ENCODE data around the gene MASP1.
"Not testable (repeated sequence)": the region's sequence is repeated elsewhere in the genome, so short reads cannot be mapped to it uniquely, and the experiment has no call there.

The MASP1 gene

DNA sequence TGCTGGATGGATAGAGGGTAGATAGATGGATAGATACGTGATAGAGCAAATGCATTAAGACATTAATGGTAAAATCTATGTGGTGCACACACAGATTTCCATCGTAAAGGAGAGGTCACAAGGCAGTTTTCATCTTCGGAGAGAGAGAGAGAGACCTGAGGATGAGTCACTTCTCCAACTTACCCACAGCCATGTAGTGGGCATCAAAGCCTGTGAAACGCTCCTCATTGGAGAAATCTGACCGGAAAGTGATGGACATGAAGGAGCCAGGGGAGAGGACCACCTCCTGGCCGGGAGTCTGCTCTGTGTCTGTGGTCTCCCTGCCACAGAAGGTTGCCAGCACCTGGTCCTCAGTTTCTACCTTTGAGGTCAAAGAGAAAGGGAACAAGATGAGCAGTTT is 29.2 kb downstream of the MASP1 start:
- DNase-seq: no peak

DNA sequence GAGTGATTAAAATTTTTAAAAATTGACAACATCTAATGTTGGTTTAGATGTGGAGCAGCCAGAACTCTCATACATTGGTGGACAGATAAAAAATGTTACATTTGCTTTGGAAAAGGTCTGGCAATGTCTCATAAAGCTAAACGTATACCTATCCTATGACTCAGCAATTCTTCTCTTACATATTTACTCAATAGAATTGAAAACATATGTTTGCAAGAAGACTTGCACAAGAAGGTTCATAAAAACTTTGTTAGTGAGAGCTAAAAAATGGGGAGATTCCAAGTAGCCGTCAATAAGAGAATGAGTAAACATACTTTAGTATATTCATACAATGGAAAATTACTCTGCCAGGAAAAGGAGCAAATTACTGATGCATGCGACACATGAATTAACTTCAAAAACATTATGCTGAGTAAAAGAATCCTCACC is 30.0 kb downstream of the MASP1 start:
- no peak for DNase-seq

DNA sequence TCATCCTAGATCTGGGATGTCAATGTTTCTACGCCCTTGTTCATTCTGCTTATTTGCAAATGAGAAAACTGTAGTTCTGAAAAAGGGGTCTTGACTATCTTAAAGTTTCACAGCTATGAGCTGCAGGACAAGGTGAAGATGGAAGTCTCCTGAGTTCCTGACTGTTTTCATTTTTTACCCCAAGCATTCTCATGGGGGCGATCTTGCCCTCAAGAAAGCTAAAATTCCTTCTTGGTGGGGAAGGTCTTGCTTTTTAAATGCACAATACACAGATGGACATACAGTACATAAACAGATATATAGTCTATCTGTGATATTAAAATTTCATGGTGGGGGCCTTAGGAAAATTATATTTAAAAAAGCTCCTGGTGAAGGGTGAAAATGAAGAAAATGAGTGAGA is 32.4 kb downstream of the MASP1 start:
- DNase-seq: no peak

DNA sequence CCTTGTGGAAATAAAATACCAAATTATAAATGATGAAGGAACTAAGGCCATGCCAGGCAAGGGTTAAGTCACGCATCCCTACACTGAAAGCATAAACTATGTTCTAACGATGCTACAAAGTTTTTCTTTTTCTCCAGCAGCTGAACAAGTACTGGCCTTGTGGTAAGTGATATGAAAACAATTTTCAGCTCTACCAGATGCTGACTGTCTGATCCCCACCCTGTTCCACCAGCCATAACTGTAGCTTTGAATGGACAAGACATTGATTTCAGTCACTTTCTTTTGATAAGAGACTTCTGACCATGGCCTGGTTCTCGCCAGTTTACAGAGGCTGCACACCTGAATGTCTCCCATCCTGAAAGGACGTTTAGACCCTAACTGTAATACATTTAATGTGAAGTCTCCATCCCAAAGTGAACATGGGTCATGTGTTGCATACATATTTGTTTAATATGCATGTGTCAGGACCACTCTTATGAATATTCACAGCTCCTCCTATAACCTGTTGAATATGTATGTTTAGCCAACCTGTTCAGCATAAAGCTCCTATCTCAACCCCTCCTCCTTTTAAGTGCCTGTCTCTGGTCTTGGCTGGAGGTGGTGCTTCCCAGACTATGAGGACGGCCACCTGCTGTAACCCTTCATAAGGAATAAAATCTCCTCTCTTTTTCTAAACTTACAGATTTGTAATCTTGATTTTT is 33.4 kb downstream of the MASP1 start:
- no peak for DNase-seq

DNA sequence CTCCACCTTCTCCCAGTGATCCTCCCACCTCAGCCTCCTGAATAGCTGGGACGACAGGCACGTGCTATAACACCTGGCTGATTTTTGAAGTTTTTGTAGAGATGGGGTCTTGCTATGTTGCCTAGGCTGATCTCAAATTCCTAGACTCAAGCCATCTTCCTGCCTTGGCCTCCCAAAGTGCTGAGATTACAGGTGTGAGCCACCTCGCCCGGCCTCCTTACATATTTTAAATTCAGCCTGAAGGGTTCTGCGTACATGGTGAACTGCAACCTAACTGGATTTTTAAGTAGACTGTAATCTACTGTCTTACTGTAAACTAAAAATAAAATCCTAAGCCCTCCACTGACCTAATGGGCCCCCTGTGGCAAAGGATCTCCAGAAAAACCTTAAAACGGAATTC is 34.1 kb downstream of the MASP1 start:
- DNase-seq: no peak

DNA sequence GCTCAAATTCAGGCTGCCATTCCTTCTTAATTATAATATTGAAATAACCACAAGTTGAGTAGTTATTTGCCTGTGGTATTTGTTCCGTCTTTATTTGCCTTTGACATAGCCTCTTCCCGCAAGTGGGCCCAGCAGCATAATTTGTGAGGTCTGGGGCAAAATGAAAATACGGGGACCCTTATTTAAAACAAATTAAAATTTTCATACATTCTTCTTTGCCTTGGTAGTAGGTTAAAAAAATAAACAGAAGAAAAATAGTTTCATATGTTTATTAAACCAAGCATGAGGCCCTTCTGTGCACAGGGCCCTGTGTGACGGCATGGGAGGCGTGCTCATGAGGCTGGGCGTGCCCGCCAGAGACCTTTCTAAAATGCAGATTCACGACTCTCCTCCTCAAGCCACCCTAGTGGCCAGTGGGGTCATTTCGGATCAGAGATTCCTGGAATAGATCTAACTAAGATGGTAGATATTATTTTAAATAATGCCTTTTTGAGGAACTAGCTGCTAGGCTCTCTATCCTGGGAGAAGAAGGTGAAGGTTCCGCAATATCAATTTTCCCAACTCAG is 35.4 kb downstream of the MASP1 start:
- DNase-seq: no peak

DNA sequence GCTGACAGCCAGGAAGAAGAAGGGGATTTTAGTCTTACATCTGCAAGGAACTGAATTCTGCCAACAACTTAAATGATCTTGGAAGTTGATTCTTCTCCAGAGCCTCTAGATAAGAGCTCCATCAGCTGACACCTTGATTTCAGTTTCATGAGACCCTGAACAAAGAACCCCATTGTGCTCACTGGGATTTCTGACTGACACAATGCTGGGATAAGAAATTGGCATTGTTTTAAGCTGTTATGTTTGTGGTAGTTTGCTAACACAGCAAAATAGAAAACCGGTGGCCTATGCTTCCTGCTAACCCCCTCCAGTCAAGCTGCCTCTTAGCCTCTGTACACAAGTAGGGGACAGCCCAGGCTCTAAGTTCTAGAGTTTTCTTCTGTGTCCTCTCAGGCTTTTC is 36.2 kb downstream of the MASP1 start:
- DNase-seq: no peak

DNA sequence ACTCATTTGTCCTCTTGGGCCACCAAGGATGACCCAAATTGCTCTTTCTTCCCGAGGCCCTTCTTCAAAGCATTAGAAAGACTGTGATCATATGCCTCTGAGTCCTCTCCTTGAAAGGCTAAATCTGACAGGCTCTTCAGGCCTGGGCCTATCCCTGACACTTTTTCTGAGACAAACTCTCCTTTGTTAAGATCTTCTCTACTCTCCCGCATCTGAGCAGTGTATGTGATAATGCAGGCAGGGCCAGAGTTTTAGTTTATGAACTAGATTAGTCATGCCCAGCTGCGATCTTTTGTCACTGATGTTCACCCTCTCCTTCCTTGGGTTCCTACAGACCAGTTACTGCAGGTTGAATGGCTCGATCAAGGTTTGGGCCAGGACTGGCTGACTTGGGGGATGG is 39.2 kb downstream of the MASP1 start:
- DNase-seq: no peak

DNA sequence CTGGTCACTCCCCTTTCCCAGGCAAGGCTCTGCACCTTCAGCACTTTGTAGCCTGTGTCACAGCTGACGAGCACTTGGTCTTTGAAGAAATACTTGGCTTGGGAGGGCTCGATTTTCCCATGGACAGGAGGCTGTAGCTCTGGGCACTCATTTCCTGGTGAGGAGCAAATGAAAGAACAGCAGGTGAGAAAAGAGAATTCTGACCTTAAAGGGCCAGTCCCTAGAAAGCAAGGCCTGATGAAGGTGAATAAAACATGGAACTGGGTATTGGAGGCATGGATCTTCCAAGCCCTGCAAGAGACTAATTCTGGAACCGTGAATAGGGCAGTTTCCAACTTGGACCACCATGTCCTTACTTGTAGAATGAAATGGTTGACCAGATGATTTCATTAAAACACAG is 39.9 kb downstream of the MASP1 start:
- no peak for DNase-seq

DNA sequence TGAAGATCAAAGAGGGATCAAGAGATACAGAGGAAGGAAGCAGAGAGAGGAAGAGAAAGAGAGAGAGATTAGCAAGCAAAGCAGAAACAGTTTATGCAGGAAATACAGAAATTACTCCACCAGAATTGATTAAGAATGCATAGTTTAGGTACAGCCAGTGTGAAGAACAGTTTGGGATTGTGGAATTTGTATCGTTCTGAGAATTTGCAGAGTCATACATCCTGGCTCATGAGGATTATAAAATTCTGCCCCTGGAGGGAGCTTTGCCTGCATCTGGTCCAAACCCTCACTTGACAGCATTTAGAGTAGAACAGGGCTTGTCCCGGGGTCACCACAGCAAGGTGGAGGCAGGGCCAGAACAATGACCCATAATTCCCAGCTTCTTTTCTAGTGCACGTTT is 44.1 kb downstream of the MASP1 start:
- no peak for DNase-seq

DNA sequence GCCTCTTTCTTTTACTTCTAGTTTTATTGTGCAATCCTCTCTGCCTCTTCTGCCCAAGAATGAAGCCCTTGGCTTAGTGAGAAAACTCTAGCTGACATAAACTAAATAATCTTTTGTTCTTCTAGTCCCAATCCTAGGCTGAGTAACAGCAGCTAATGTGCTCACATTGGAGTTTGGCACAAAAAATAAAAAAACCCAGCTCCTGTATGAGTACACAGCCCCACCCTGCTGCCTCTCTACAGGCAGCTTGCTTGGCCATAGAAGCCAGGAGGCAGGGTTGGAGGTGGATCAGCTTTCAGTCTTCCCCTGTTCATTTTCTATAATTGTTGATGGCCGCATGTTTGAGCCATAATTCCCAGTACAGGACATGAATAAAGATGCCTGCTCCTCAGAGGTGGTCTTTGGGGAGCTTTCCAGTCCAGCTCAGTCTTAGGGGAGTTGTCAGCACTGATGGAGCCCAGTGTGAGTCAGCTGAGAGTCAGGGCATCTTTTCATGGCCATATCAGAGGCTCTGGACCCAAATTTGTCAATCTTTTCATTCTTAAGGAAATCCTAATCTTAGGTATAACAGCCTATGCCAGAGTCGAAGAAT is 47.5 kb downstream of the MASP1 start:
- no peak for DNase-seq

DNA sequence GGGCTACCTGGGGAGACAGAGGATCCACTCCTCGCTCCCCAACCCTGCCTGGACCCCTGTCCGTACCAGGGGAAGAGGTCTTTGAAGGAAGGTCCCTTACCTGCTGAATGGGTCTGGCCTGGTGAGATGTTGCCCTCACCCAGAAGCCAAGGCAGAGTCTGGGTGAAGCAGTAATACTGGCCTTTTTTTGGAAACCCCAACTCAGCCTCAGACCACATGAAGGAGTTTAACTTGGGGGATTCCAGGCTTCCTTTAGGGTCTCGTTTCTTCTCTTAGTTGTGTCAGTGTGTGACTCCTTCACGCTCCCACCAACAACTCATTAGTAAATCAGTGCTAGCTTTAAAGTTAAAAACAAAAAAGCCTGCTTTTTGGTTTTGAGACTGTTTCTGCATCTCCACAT is 48.6 kb downstream of the MASP1 start:
- DNase-seq: no peak

DNA sequence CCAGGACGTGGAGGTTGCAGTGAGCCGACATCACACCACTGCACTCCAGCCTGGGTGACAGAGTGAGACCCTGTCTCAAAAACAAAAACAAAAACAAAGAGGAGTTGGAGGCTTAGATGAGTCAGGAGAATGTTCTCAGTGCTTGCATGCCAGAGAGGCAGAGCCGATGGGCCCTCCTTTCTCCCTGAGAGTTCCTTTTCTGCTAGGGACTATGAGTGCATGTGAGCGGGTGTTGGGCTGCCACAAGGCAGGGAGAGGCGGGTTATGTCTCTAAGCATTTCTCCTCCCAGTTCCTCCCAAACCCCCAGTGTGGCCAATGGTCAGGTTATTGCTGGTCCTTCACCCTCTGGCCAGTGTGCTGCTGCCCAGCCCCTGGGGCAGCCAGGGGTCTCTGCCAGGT is 49.1 kb downstream of the MASP1 start:
- DNase-seq: no peak

DNA sequence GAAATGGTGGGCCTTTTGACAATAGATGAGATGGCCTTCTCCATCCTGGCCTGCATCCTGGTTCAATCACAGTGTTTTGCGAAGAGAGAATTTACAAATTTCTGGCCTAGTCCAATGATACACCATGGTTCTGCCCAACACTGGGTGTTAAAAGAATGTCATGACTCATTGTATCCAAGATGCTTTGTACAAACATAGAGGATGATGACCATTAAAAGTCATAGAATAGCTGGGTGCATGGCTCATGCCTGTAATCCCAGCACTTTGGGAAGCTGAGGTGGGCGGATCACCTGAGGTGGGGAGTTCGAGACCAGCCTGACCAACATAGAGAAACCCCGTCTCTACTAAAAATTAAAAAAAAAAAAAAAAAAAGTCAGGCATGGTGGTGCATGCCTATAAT is 52.7 kb downstream of the MASP1 start:
- DNase-seq: not testable (repeated sequence)

DNA sequence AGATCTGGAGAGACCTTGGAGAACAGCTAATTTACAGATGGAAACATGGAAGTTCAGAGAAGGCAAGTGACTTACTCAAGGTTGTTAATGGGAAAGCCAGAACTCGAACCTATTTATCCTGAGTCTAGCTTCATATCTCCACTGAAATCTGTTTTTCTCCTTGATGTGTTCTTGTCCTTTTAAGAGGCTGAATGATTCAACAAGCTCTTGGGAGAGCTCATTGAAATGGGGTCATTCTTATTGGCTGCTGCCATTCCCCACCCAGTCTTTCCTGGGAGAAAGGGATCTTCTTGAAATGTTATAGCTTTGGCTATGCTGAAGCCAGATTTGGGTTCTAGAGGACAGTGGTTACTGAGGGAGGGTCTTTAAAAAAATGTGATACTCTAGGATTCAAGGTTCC is 53.3 kb downstream of the MASP1 start:
- no peak for DNase-seq

DNA sequence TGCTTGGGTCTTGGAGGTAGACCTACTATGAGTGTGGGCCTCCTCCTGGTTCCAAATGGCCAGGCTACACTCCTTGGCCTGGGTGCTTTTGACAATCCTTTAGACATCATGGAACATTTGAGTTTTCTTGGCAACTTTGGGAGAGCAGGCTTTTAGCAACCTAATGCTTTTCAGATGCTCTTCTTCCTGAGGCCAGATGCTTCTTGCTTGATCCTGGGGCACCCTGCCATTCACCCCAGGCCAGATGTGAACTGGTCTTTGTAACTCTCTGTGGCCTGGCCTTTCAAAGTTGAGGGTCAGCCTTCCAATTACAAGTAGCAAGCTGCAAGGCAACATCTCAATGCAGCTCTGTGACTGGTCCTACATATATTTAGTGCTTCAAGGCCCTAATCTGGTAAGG is 53.8 kb downstream of the MASP1 start:
- DNase-seq: no peak

DNA sequence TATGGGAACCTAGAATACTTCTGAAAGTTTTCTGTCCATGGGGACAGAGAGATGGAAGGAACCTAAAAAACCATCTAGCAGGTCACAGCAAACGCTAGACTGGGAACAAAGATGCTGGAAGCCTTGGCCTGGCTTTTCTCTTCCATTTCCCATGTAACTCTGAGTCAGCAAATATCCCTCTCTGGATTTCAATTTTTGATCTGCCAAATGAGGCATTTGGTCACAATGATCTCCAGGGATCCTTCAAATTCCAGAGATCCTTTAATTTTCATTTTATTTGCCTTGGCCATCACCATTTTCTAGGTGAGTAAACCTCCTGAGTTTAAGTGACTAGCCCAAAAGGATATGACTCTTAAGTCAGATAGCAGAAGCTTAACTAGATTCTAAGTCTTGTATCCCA is 54.6 kb downstream of the MASP1 start:
- DNase-seq: no peak

DNA sequence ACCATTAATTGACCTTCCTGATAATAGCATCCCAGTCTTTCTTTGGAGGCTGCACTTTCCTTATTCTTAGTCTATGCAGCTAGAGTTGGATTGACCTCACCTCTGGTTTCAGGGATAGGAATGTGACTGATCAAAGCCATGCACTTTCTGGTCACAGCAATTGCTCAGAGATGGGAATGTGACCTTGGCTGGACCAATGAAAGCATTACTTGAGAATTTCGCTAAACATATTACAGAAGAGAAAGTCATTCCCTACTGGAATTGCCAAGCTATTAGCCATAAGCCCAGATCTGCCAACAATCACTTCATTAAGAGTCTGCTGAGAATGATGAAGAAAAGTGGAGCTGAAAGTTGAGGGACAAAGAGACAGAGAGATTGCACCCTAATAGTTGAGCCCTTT is 61.5 kb downstream of the MASP1 start:
- no peak for DNase-seq

DNA sequence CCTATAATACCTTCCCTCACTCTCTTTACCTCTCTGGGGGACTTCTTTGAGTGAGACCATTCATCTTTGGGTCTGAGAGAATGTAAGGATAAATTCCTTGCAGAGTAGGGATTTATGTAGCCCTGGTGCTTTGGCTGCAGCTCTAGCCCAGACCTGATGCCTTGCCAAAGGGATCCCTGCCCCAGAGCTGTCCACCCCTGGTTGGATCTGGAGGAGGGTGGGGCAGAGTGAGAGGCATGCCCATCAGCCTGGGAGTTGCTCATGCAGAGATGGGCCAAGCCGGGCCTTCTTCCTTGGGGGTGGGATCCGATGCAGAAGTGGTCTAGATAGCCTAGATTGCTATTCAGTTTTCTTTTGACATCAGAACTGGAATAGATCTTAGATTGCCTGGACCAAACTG is 62.8 kb downstream of the MASP1 start:
- no peak for DNase-seq

DNA sequence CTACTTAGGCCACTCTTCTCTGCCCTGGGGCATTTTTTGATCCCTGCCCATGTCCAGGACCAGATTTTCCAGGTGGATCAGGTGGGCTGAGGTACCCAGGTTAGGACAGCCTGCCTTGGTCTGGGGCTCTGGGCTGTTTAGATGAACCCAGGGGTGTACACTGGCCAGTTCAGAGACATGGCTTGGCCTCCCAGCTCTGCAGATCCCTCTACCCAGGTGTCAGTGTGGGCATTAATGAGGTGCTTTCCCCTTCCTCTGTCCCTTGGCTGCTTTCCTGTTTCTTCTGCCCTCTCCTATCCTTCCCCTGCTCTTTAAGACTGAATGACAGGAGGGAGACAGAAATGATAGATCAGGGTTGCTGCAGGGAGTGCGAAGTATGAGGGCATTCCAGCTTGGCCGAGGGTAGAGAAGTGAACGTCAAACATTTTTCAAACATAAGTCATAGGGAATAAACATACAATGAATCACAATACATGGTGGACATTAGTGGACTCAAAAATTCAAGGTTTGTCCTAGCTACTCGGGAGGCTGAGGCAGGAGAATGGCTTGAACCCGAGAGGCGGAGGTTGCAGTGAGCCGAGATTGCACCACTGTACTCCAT is 63.8 kb downstream of the MASP1 start:
- DNase-seq: no peak

DNA sequence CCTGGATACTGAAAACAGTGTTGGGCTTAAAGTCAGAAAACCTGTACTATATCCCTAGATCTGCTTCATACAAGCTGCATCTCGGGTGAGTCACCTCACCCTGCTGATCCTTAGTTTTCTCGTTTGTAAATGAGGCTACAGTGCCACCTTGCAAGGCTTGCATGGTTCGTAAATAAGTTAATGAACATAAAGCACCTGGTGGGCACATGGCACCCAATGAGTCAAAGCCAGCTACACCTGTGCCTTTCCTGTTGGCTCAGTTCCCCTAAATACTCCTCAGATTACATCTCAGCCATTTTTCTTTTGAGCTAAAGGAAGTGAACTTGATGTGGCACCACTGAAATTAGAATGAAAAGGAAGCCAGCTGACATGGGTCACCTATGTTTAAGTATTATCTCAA is 67.7 kb downstream of the MASP1 start:
- DNase-seq: no peak

DNA sequence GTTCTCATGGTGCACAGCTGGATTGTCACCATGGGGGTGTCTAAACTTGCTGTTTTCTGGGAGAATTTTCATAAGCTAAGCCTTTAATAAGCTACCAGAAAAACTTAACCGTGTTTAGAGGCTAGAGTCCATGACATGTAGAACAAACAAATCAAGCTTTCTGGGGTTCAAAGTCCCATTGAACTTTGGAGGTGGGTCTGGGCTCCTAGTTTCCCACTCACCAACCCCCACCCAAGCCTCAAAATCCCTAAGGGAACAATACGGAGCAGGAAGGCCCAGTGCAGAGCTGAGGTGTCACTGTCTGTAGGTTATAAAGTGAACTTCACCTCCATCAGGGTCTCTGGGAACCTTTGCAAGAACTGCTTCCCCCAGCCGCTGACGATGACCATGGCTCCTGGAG is 68.7 kb downstream of the MASP1 start:
- DNase-seq: no peak

DNA sequence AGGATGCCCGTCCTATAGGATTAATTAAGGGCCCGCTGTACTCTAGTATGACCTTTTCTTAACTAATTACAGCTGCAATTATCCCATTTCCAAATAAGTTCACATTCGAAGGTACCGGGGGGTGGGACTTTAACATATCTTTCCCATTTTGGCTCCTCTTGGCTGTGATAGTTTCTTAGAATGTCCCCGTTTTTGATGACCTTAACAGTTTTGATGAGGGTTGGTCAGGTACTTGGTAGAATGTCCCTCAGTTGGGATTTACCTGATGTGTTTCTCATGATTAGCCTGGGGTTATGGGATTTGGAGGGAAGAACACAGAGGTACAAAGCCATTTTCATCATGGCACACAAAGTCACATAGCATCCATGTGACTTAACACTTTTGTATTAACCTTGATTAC is 76.1 kb downstream of the MASP1 start:
- no peak for DNase-seq

DNA sequence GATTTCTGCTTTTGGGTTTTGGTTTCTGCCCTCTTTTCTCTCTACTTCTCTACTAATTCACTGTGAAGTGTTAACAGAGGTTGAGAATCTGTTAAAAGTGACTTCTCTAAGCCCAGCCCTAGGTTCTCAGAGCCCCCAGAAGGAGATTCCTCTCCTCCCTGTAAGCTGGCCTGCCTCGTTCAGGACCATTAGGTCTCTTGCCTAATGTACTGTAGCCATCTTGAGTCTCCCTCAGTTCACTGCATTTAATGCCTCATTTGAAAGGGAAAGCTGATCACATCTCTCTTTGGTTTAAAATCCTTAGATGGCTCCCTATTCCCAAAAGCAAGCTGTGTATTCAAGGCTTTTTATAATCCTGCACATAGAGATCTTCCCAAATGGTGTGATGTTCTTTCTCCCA is 77.9 kb downstream of the MASP1 start:
- DNase-seq: no peak

DNA sequence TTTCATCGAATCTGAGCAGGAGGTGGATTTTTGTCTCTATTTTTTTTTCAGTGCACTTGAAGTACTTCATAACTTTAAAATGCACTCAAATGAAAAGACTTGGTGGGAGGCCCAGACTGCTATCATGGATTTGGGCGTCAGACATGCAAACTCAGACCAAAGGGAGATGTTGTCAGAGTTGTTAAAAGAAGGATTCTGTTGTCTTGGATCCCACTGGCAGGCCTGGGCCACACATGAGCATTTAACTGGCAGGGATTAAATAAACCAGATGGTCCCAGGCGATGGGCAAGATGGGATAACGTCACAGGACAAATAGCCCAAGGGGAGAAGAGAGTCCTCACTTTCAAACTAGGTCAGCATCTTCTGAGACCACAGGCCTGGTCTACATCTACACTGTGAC is 78.8 kb downstream of the MASP1 start:
- DNase-seq: no peak
